Esophagus (tissue), 2 donors: ENCODE measurements around the gene KCTD8. TPM values are rescaled to one million over a fixed set of nuclear protein-coding genes. Genes with fewer than 3 reads are reported as not detected.

Experiments
- H3K27ac ChIP-seq, 2 donors: one replicate each; pipeline ENCODE4 v1.5.1; 2013; ENCODE audit warnings: low read depth in 2 of 2, mild to moderate bottlenecking in 2 of 2, inconsistent platforms in 1 of 2, low read length in 1 of 2, moderate library complexity in 1 of 2
- H3K27me3 ChIP-seq, 2 donors: one replicate each; pipeline ENCODE4 v1.6.1; 2013; ENCODE audit warnings: low read length in 2 of 2, control low read depth in 1 of 2, mild to moderate bottlenecking in 1 of 2; ENCODE audit not compliant: insufficient read depth in 2 of 2, control insufficient read depth in 1 of 2
- H3K36me3 ChIP-seq, 2 donors: one replicate each; pipeline ENCODE4 v1.6.1; 2013; ENCODE audit warnings: low read length in 1 of 2; ENCODE audit not compliant: control insufficient read depth in 2 of 2, insufficient read depth in 2 of 2
- H3K4me1 ChIP-seq, 2 donors: one replicate each; pipeline ENCODE4 v1.6.1; 2013; ENCODE audit warnings: low read length in 1 of 2; ENCODE audit not compliant: control insufficient read depth in 2 of 2, insufficient read depth in 2 of 2
- H3K4me3 ChIP-seq, 2 donors: one replicate each; pipeline ENCODE4 v1.5.1; 2013; ENCODE audit warnings: low read length in 2 of 2, mild to moderate bottlenecking in 2 of 2, low read depth in 1 of 2, moderate library complexity in 1 of 2
- H3K9me3 ChIP-seq, 2 donors: one replicate each; pipeline ENCODE4 v1.6.1; 2013; ENCODE audit warnings: mild to moderate bottlenecking in 2 of 2, low read depth in 1 of 2, low read length in 1 of 2, moderate library complexity in 1 of 2; ENCODE audit not compliant: control insufficient read depth in 2 of 2, insufficient read depth in 1 of 2
- WGBS, 2 donors: extraction: QIAGEN DNeasy Blood & Tissue Kit; methylation state at CpG; one replicate each; pipeline ENCODE4 v1.1.7; 2013; 5-methylcytosine and 5-hydroxymethylcytosine counted together
- polyA plus RNA-seq, 2 donors: library from polyadenylated mRNA; stranded (reverse); fragments of 200-250 nt; gene quantifications; one replicate each; pipeline ENCODE4 v1.2.3, GENCODE V29; 2013
- donor health status: healthy with polysubstance abuse.
- donor health status: Bipolar disorder and iron deficiency.

Gene KCTD8
- polyA plus RNA-seq, 2 donors, result 0.02 to 0.09 TPM

DNA sequence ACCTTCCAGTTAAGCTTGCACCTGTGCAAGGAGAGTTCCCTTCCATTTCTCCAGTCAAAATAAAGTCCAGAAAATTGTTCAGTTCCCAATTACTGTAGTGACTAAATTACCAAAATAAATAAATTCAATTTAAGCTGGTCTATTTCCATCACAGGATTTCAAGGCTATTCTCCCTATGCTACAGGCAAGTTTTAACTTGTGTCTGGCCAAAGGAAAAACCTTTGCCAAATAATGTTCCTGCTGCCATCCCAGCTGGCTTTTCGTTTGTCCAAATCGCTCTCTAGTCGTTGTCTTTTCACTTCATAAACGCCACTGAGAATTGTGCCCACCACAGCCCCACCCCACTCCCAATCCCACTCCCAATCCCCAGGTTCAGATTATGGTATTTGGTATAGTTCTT is 2.4 kb downstream of the KCTD8 start:
- H3K9me3 ChIP-seq, result peaks cover 0 to 3% of the 10 kb centered on the region in 2 donors
- H3K27ac ChIP-seq, result no peak overlapping the region
- peaks cover 0 to 12% of the 10 kb centered on the region in 2 donors for H3K27me3 ChIP-seq
- no peaks in the 10 kb centered on the region for H3K36me3 ChIP-seq
- 6 to 7% methylated on average over 4 of the region's 4 CpGs for WGBS, 2 donors
- H3K4me1 ChIP-seq, result peaks cover 4 to 11% of the 10 kb centered on the region in 2 donors
- H3K4me3 ChIP-seq, result no peak overlapping the region

GRCh38 chr4:44438687-44439086 is 9.9 kb downstream of the KCTD8 start:
- Histone ChIP-seq H3K4me3 (no peak overlapping the region), H3K27me3 (no peaks in the 10 kb centered on the region), H3K36me3 (no peaks in the 10 kb centered on the region), H3K4me1 (no peaks in the 10 kb centered on the region), H3K27ac (no peak overlapping the region), H3K9me3 (no peaks in the 10 kb centered on the region)

DNA sequence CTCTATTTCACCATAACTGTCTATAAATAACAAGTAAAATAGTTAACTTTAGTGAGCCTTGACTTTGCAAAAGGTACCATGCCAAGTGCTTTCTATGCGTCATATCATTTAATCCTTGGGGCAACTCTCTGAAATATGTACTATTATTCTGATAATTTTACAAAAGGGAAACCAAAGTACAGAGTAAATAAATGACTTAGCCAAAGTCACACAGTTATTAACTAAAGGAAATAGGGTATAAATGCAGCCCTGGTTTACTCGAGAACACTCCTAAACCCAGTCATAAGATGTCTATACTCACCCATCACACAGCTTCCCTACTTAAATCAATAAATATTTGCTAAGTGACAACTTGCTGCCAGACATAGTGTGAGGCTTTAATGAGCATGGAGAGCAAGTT is 14.4 kb downstream of the KCTD8 start:
- no peaks in the 10 kb centered on the region for H3K36me3 ChIP-seq
- H3K27me3 ChIP-seq, result no peaks in the 10 kb centered on the region
- 44 to 56% methylated on average over 2 of the region's 2 CpGs for WGBS, 2 donors
- H3K4me1 ChIP-seq, result no peaks in the 10 kb centered on the region
- no peak overlapping the region for H3K4me3 ChIP-seq
- H3K27ac ChIP-seq, result no peak overlapping the region
- H3K9me3 ChIP-seq, result no peaks in the 10 kb centered on the region

- no peak overlapping the region for H3K4me3 ChIP-seq
- H3K36me3 ChIP-seq, result no peaks in the 10 kb centered on the region
- no peaks in the 10 kb centered on the region for H3K9me3 ChIP-seq
- no peaks in the 10 kb centered on the region for H3K4me1 ChIP-seq
- WGBS, 2 donors, result 39 to 42% methylated on average over 2 of the region's 2 CpGs
- H3K27me3 ChIP-seq, result no peaks in the 10 kb centered on the region
- H3K27ac ChIP-seq, result no peak overlapping the region
Observed at GRCh38 chr4:44425614-44426208, 22.9 kb downstream of the KCTD8 start.

DNA sequence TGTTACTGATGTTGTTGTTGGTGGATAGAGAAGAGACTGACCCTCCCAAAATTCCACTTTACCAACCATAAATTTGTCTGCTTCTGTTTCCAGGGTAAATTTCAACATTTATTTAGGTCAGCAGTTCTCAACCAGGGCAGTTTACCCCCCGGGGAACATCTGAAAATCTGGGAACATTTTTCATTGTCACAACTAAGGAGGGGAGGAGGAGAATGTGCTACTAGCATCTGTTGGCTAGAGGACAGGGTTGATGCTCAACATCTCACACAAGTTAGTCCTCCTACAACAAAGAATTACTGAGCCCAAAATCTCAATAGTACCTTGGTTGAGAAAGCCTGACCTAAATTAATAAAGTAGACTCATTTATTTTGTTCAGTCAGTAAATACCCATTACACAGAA is 25.7 kb downstream of the KCTD8 start:
- WGBS, 2 donors, result 24 to 38% methylated on average over 1 of the region's 1 CpG
- no peaks in the 10 kb centered on the region for H3K4me1 ChIP-seq
- no peak overlapping the region for H3K27ac ChIP-seq
- no peaks in the 10 kb centered on the region for H3K9me3 ChIP-seq
- no peaks in the 10 kb centered on the region for H3K36me3 ChIP-seq
- H3K4me3 ChIP-seq, result no peak overlapping the region
- H3K27me3 ChIP-seq, result no peaks in the 10 kb centered on the region

DNA sequence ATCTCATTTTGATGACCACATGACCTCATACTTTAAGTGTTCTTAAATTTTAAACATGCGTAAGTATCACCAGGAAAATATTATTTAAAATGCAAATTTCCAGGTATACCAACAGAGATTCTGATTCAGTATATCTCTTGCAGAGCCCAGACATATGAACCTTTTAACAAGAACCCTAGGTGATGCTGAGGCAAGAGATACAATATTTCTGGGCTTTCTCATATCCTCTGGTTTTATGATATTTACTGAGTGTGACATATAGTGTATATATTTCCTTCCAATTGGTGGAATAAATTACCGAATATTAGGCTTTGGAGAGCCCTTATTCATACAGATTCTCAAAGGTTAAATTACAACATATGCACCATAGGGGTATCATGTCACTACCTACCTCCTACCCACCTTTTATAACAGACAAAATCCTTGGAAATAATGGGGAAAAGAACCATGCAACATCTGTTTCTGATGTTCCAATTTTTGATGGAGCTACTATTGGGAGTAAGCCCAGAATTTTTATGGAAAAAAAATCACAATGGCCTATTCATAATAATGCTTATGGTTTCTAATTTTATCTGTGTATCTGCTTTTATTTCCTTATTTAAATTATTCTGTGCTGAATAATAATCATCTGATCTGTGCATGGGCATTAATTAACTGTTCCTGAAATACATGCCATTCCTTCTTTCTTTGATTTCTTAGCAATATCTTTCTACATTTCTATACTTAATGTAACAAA is 27.1 kb downstream of the KCTD8 start:
- no peaks in the 10 kb centered on the region for H3K36me3 ChIP-seq
- H3K9me3 ChIP-seq, result no peaks in the 10 kb centered on the region
- no peak overlapping the region for H3K27ac ChIP-seq
- H3K27me3 ChIP-seq, result no peaks in the 10 kb centered on the region
- no peak overlapping the region for H3K4me3 ChIP-seq
- 89 to 92% methylated on average over 2 of the region's 2 CpGs for WGBS, 2 donors
- no peaks in the 10 kb centered on the region for H3K4me1 ChIP-seq

DNA sequence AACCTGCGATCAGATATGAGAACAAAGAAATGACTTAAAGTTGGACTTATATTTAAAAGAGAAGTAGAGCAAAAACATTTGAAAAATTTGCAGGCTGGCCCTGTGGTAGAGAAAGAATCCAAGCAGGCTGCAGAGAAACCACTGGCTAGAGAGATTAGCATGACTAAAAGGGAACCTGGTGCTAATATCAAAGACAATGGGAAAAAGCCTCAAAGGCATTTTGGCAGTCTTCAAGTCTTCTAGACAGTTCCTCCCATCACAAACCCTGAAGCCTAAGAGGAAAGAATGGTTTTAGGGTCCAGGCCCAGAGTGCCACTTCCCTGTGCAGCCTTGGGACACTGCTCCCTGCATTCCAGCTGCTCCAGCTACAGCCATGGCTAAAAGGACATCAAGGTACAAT is 33.4 kb downstream of the KCTD8 start:
- H3K4me1 ChIP-seq, result no peaks in the 10 kb centered on the region
- WGBS, 2 donors, result 86 to 87% methylated on average over 1 of the region's 1 CpG
- no peaks in the 10 kb centered on the region for H3K27me3 ChIP-seq
- no peak overlapping the region for H3K27ac ChIP-seq
- no peaks in the 10 kb centered on the region for H3K9me3 ChIP-seq
- H3K36me3 ChIP-seq, result no peaks in the 10 kb centered on the region
- H3K4me3 ChIP-seq, result no peak overlapping the region

DNA sequence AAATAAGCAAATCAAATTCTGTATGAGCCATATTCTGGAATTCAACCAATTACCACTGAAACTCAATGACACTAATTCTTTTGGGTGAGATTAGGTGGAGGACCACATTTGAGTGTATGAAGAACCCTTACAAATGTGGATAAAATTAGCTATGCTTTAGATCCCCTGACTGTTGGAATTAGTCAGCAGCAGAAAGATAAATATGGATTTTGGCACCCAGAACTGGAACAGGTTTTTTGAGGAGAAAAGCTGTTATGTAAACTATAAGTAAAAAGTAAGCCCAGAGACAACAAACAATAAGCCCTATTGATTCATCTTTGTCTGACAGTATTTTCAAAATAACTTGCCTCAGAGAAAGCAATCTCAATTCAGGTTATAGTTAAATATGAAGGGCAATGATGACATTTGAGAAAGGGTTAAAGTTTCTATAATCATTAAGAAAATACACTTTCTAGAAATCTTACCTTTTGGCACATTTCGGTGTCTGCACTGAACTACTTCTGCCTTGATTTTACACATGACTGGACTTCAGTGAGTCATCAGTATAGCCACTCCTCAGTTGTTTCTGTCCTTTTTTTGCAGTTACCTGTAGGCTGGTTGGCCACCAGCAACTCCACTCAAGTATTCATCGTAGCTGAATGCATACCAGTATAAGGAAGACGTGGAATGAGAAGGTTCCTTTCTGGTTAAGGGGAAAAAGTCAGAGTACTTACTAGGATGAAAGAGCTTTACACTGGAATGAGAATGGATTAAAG is 80.0 kb downstream of the KCTD8 start:
- Histone ChIP-seq H3K27ac (no peak overlapping the region), H3K27me3 (no peaks in the 10 kb centered on the region), H3K36me3 (no peaks in the 10 kb centered on the region), H3K4me1 (no peaks in the 10 kb centered on the region), H3K9me3 (no peaks in the 10 kb centered on the region), H3K4me3 (no peak overlapping the region)
- WGBS, 2 donors, result 55 to 61% methylated on average over 3 of the region's 3 CpGs

GRCh38 chr4:44354172-44354571 is 94.4 kb downstream of the KCTD8 start:
- 85 to 86% methylated on average over 3 of the region's 3 CpGs for WGBS, 2 donors
- H3K36me3 ChIP-seq, result no peaks in the 10 kb centered on the region
- H3K9me3 ChIP-seq, result no peaks in the 10 kb centered on the region
- no peak overlapping the region for H3K27ac ChIP-seq
- H3K4me1 ChIP-seq, result no peaks in the 10 kb centered on the region
- no peaks in the 10 kb centered on the region for H3K27me3 ChIP-seq
- no peak overlapping the region for H3K4me3 ChIP-seq
